Nephron (organoid): Measurements from ENCODE around the gene HNRNPL.
"Not testable (repeated sequence)": the region's sequence is repeated elsewhere in the genome, so short reads cannot be mapped to it uniquely, and the experiment has no call there.

Experiments
- H3K27ac Mint-ChIP-seq, 3 experiments: 2 replicates each; pipeline ENCODE4 v1.8.0; 2020; ENCODE audit warnings: mixed read lengths in 3 of 3, mild to moderate bottlenecking in 2 of 3, moderate library complexity in 1 of 3
- H3K27me3 Mint-ChIP-seq: 2 replicates; pipeline ENCODE4 v1.8.0; 2021; ENCODE audit warnings: low read depth, mild to moderate bottlenecking, moderate library complexity, mixed read lengths
- H3K36me3 Mint-ChIP-seq: 2 replicates; pipeline ENCODE4 v1.8.0; 2020; ENCODE audit warnings: low read depth, mixed read lengths
- H3K4me1 Mint-ChIP-seq: 2 replicates; pipeline ENCODE4 v1.8.0; 2020; ENCODE audit warnings: mixed read lengths
- H3K4me3 Mint-ChIP-seq, 3 experiments: 2 replicates each; pipeline ENCODE4 v1.8.0; 2020; ENCODE audit warnings: mild to moderate bottlenecking in 3 of 3, mixed read lengths in 3 of 3, moderate library complexity in 2 of 3
- H3K9me3 Mint-ChIP-seq: 2 replicates; pipeline ENCODE4 v1.8.0; 2020; ENCODE audit warnings: mixed read lengths
- CTCF ChIP-seq, 3 experiments: fragments of 200-600 bp; sonication (generic); IDR thresholded peaks; one replicate each; pipeline ENCODE4 v1.5.0; 2021; ENCODE audit warnings: antibody characterized with exemption in 3 of 3; ENCODE audit not compliant: unreplicated experiment in 3 of 3

The HNRNPL gene

GRCh38 chr19:38867171-38867780 is 17.5 kb upstream of the HNRNPL start:
- TF ChIP-seq CTCF (IDR thresholded peaks at IDR 0.05; ENCODE audit: unreplicated experiment in 3 of 3): no peak
- Mint-ChIP-seq H3K4me3 (no peak overlapping the region), H3K9me3 (no peaks in the 10 kb centered on the region), H3K27ac (no peak overlapping the region), H3K4me1 (peaks cover 23% of the 10 kb centered on the region), H3K27me3 (peaks cover 22% of the 10 kb centered on the region), H3K36me3 (no peaks in the 10 kb centered on the region)

- no peak for TF ChIP-seq CTCF (IDR thresholded peaks at IDR 0.05; ENCODE audit: unreplicated experiment in 3 of 3)
- no peaks in the 10 kb centered on the region for H3K9me3 Mint-ChIP-seq
- H3K27me3 Mint-ChIP-seq: peaks cover 7% of the 10 kb centered on the region
- no peaks in the 10 kb centered on the region for H3K36me3 Mint-ChIP-seq
- H3K27ac Mint-ChIP-seq: peak overlapping the region; percentile 55 to 90 (median 88)
- H3K4me3 Mint-ChIP-seq: peak overlapping the region in 1 of 3 experiments; percentile 0
- peaks cover 45% of the 10 kb centered on the region for H3K4me1 Mint-ChIP-seq
Observed at GRCh38 chr19:38862321-38863059, 12.7 kb upstream of the HNRNPL start.

- Mint-ChIP-seq H3K4me1 (peaks cover 48% of the 10 kb centered on the region), H3K27me3 (peaks cover 9% of the 10 kb centered on the region), H3K9me3 (peaks cover 3% of the 10 kb centered on the region), H3K27ac (no peak overlapping the region), H3K4me3 (no peak overlapping the region), H3K36me3 (no peaks in the 10 kb centered on the region)
- no peak for TF ChIP-seq CTCF (IDR thresholded peaks at IDR 0.05; ENCODE audit: unreplicated experiment in 3 of 3)
Observed at GRCh38 chr19:38861368-38861767, 11.6 kb upstream of the HNRNPL start.

GRCh38 chr19:38859631-38860204 is 9.9 kb upstream of the HNRNPL start:
- not testable (repeated sequence) for H3K36me3 Mint-ChIP-seq, H3K27me3 Mint-ChIP-seq, H3K9me3 Mint-ChIP-seq
- peak overlapping the region; percentile 7 to 34 (median 27) for H3K4me3 Mint-ChIP-seq
- peaks cover 41% of the 10 kb centered on the region for H3K4me1 Mint-ChIP-seq
- H3K27ac Mint-ChIP-seq: peak overlapping the region; percentile 78 to 97 (median 89)

- H3K4me1 Mint-ChIP-seq: peaks cover 30% of the 10 kb centered on the region
- peak overlapping the region; percentile 76 to 92 (median 91) for H3K27ac Mint-ChIP-seq
- H3K9me3 Mint-ChIP-seq: peaks cover 3% of the 10 kb centered on the region
- H3K4me3 Mint-ChIP-seq: peak overlapping the region in 1 of 3 experiments; percentile 77
- H3K27me3 Mint-ChIP-seq: peaks cover 14% of the 10 kb centered on the region
- no peaks in the 10 kb centered on the region for H3K36me3 Mint-ChIP-seq
- TF ChIP-seq CTCF (IDR thresholded peaks at IDR 0.05; ENCODE audit: unreplicated experiment in 3 of 3): no peak
Observed at GRCh38 chr19:38856813-38857212, 7.0 kb upstream of the HNRNPL start.

GRCh38 chr19:38855751-38856150 is 6.0 kb upstream of the HNRNPL start:
- H3K4me3 Mint-ChIP-seq, H3K27ac Mint-ChIP-seq, H3K9me3 Mint-ChIP-seq, H3K36me3 Mint-ChIP-seq: not testable (repeated sequence)
- peaks cover 27% of the 10 kb centered on the region for H3K4me1 Mint-ChIP-seq
- H3K27me3 Mint-ChIP-seq: peaks cover 13% of the 10 kb centered on the region

GRCh38 chr19:38854961-38855360 is 5.2 kb upstream of the HNRNPL start:
- not testable (repeated sequence) for H3K36me3 Mint-ChIP-seq, H3K27me3 Mint-ChIP-seq, H3K9me3 Mint-ChIP-seq
- peak overlapping the region; percentile 49 to 67 (median 65) for H3K4me3 Mint-ChIP-seq
- peak overlapping the region in 1 of 3 experiments; percentile 62 for H3K27ac Mint-ChIP-seq
- peaks cover 22% of the 10 kb centered on the region for H3K4me1 Mint-ChIP-seq
